ENCODE data around the gene BAHCC1.
A peak's percentile ranks its signal among the peaks of the same experiment; 100 is the strongest.

Gene BAHCC1

GRCh38 chr17:81484195-81484979, 89.1 kb downstream of the BAHCC1 start:
- ChIA-PET POLR2A (interaction anchor here (0.6 to 2.2 kb wide), 13 partner anchors 9 to 261 kb away, joined by 3 to 19 read pairs (median 4); partner anchors contain the start of genes BAHCC1, CEP131, FAAP100 and SLC38A10), CTCF (interaction anchor here (0.6 to 3.1 kb wide), 64 partner anchors 9 to 480 kb away, joined by 3 to 28 read pairs (median 4); partner anchors contain the start of genes NDUFAF8 and TEPSIN)
- Histone ChIP-seq H3K36me3 (ENCODE audit: control insufficient read depth in 2 of 2, insufficient read depth in 1 of 2, low read length in 2 of 2) (no peaks in the 10 kb centered on the region), H3K27ac (ENCODE audit: extremely low read depth, low read depth, low read length) (peak overlapping the region; percentile 24; the same call in 1 of the 2 replicates), H3K4me3 (ENCODE audit: low read depth, low read length) (peak overlapping the region; percentile 45), H3K9me3 (ENCODE audit: control insufficient read depth, insufficient read depth, low read depth, low read length) (no peaks in the 10 kb centered on the region), H3K4me1 (ENCODE audit: control insufficient read depth, insufficient read depth, low read length) (peaks cover 8% of the 10 kb centered on the region)
- TF ChIP-seq ZNF394 (tag by site-specific recombination; IDR thresholded peaks at IDR 0.05; ENCODE audit: borderline replicate concordance) (peak; percentile 28; the same call in 1 of the 2 replicates), ZNF549 (tag by site-specific recombination; IDR thresholded peaks at IDR 0.05) (no peak), ZBTB17 (tag by site-specific recombination; IDR thresholded peaks at IDR 0.05) (peak; percentile 54), ZNF768 (tag by site-specific recombination; IDR thresholded peaks at IDR 0.05) (no peak), ZNF211 (tag by site-specific recombination; IDR thresholded peaks at IDR 0.05; ENCODE audit: low read depth) (no peak), ZNF10 (tag by site-specific recombination; IDR thresholded peaks at IDR 0.05) (no peak), ZNF544 (tag by site-specific recombination; IDR thresholded peaks at IDR 0.05) (no peak), ZFHX2 (tag by site-specific recombination; conservative IDR thresholded peaks at IDR 0.05) (peak; percentile 84), IKZF3 (tag by site-specific recombination; IDR thresholded peaks at IDR 0.05) (peak; percentile 89), ZNF280D (tag by site-specific recombination; IDR thresholded peaks at IDR 0.05) (no peak), ZNF629 (tag by site-specific recombination; IDR thresholded peaks at IDR 0.05) (0 out of 2 replicates have a peak, but pooled peaks have one; percentile 15), ZNF354C (tag by site-specific recombination; IDR thresholded peaks at IDR 0.05; ENCODE audit: borderline replicate concordance, low read depth) (no peak), ZNF19 (tag by site-specific recombination; IDR thresholded peaks at IDR 0.05; ENCODE audit: low read depth) (no peak), GLI2 (tag by site-specific recombination; IDR thresholded peaks at IDR 0.05; ENCODE audit: borderline replicate concordance, low read depth) (no peak), ZSCAN30 (tag by site-specific recombination; IDR thresholded peaks at IDR 0.05) (peak; percentile 99), ZNF670 (tag by site-specific recombination; IDR thresholded peaks at IDR 0.05; ENCODE audit: low read depth) (no peak), ZEB2 (tag by site-specific recombination; IDR thresholded peaks at IDR 0.05) (no peak; the same call in none of the 2 replicates), ZNF600 (tag by site-specific recombination; IDR thresholded peaks at IDR 0.05) (peak; percentile 65), ZBTB49 (tag by site-specific recombination; IDR thresholded peaks at IDR 0.05; ENCODE audit: low read depth) (no peak), GFI1B (tag by site-specific recombination; IDR thresholded peaks at IDR 0.05) (no peak), MEIS1 (CRISPR knock-in tag; IDR thresholded peaks at IDR 0.05; ENCODE audit: borderline replicate concordance) (no peak), KLF1 (tag by site-specific recombination; IDR thresholded peaks at IDR 0.05) (0 out of 2 replicates have a peak, but pooled peaks have one; percentile 16), AEBP2 (tag by site-specific recombination; IDR thresholded peaks at IDR 0.05; ENCODE audit: borderline replicate concordance) (no peak), ZNF704 (tag by site-specific recombination; IDR thresholded peaks at IDR 0.05) (no peak), ZNF426 (tag by site-specific recombination; IDR thresholded peaks at IDR 0.05) (no peak), ZFP69B (tag by site-specific recombination; IDR thresholded peaks at IDR 0.05) (peak; percentile 29; the same call in 1 of the 2 replicates), ZBTB1 (tag by site-specific recombination; IDR thresholded peaks at IDR 0.05) (no peak), INSM2 (tag by site-specific recombination; IDR thresholded peaks at IDR 0.05) (0 out of 2 replicates have a peak, but pooled peaks have one; percentile 29)

All from HEK293 (cell line).